ENCODE results near the gene SOCS1. TPM values are rescaled to one million over a fixed set of nuclear protein-coding genes. Genes with fewer than 3 reads are reported as not detected.

SOCS1 gene
- total RNA-seq, 1 donor from 2014 or later, result 1.6 TPM

GRCh38 chr16:11272921-11273720, 17.1 kb upstream of the SOCS1 start, which contains the start of gene PRM3:
TSS of gene PRM3 (minus strand) at chr16:11273629. CDS start at chr16:11273595, 34 bp downstream.
- Histone ChIP-seq H3K4me1 (no peaks in the 10 kb centered on the region), H3K79me2 (ENCODE audit: low read depth) (no peaks in the 10 kb centered on the region), H3K9me3 (ENCODE audit: low read depth) (no peaks in the 10 kb centered on the region), H3K4me2 (no peak within 1 kb of the TSS), H3F3A (ENCODE audit: low read depth) (no peaks in the 10 kb centered on the region), H4K20me1 (ENCODE audit: low read depth) (no peaks in the 10 kb centered on the region), H3K9ac (no peak within 1 kb of the TSS), H3K27ac (no peak within 1 kb of the TSS), H3K36me3 (no peaks in the 10 kb centered on the region), H3K4me3 (no peak within 1 kb of the TSS), H2AFZ (replicated peaks) (peak within 1 kb of the TSS; percentile 33), H3K27me3 (no peaks in the 10 kb centered on the region)
- H3K4me3 Mint-ChIP-seq, result peak within 1 kb of the TSS; percentile 38
- peaks cover 22% of the 10 kb centered on the region for H3K4me1 Mint-ChIP-seq
- no peak for DNase-seq (ENCODE audit: low spot score)
- TF ChIP-seq, protein P1, sequence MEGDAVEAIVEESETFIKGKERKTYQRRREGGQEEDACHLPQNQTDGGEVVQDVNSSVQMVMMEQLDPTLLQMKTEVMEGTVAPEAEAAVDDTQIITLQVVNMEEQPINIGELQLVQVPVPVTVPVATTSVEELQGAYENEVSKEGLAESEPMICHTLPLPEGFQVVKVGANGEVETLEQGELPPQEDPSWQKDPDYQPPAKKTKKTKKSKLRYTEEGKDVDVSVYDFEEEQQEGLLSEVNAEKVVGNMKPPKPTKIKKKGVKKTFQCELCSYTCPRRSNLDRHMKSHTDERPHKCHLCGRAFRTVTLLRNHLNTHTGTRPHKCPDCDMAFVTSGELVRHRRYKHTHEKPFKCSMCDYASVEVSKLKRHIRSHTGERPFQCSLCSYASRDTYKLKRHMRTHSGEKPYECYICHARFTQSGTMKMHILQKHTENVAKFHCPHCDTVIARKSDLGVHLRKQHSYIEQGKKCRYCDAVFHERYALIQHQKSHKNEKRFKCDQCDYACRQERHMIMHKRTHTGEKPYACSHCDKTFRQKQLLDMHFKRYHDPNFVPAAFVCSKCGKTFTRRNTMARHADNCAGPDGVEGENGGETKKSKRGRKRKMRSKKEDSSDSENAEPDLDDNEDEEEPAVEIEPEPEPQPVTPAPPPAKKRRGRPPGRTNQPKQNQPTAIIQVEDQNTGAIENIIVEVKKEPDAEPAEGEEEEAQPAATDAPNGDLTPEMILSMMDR (IDR thresholded peaks at IDR 0.05), result no peak
- TF ChIP-seq EZH2phosphoT487 (IDR thresholded peaks at IDR 0.05), result no peak
- TF ChIP-seq EZH2 (IDR thresholded peaks at IDR 0.05), result no peak
- H3K36me3 Mint-ChIP-seq, result no peaks in the 10 kb centered on the region
- H3K27me3 Mint-ChIP-seq (ENCODE audit: insufficient read depth, low read depth), result peaks cover 7% of the 10 kb centered on the region
- H3K27ac Mint-ChIP-seq, result peak within 1 kb of the TSS; percentile 97
- no peaks in the 10 kb centered on the region for H3K9me3 Mint-ChIP-seq

- Mint-ChIP-seq H3K9me3 (no peaks in the 10 kb centered on the region), H3K36me3 (no peaks in the 10 kb centered on the region), H3K4me3 (no peak overlapping the region), H3K27me3 (ENCODE audit: insufficient read depth, low read depth) (peaks cover 7% of the 10 kb centered on the region), H3K27ac (peak overlapping the region; percentile 21), H3K4me1 (peaks cover 22% of the 10 kb centered on the region)
- TF ChIP-seq, protein P1 (IDR thresholded peaks at IDR 0.05), result no peak
- no peak for TF ChIP-seq EZH2 (IDR thresholded peaks at IDR 0.05)
- no peak for TF ChIP-seq EZH2phosphoT487 (IDR thresholded peaks at IDR 0.05)
- Histone ChIP-seq H3K36me3 (no peaks in the 10 kb centered on the region), H3K27ac (no peak overlapping the region), H3K9ac (no peak overlapping the region), H3K79me2 (ENCODE audit: low read depth) (no peaks in the 10 kb centered on the region), H3K9me3 (ENCODE audit: low read depth) (no peaks in the 10 kb centered on the region), H3K27me3 (no peaks in the 10 kb centered on the region), H4K20me1 (ENCODE audit: low read depth) (no peaks in the 10 kb centered on the region), H3K4me1 (no peaks in the 10 kb centered on the region), H3F3A (ENCODE audit: low read depth) (no peaks in the 10 kb centered on the region), H3K4me3 (no peak overlapping the region), H2AFZ (replicated peaks) (no peak overlapping the region), H3K4me2 (no peak overlapping the region)
- DNase-seq (ENCODE audit: low spot score), result no peak
These were observed 16.5 kb upstream of the SOCS1 start for GRCh38 chr16:11272484-11272883.

DNA sequence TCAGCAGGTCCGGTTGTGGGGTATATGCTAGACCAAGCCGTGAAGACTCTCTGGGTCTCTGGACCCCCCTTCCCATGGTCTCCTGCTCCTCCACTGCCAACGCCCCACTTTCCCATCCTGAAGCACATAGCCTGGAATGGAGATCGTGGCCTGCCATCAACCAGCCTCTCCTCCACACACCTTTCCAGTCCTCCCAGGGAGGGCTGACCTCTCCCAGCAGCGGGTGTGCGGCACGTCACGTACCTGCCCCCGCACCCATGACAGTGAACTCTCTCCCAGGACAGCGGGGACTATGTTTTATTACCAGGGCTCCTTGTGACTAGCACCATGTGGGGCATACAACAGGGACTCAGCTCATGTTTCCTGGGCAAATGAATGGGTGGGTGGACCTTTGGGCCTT, 15.6 kb upstream of the SOCS1 start:
- peaks cover 22% of the 10 kb centered on the region for H3K4me1 Mint-ChIP-seq
- peaks cover 5% of the 10 kb centered on the region for H3K27me3 Mint-ChIP-seq (ENCODE audit: insufficient read depth, low read depth)
- H3K27ac ChIP-seq, result no peak overlapping the region
- no peaks in the 10 kb centered on the region for H3K36me3 ChIP-seq
- H2AFZ ChIP-seq (replicated peaks), result no peak overlapping the region
- no peak overlapping the region for H3K4me2 ChIP-seq
- no peaks in the 10 kb centered on the region for H3K36me3 Mint-ChIP-seq
- no peaks in the 10 kb centered on the region for H4K20me1 ChIP-seq (ENCODE audit: low read depth)
- H3K79me2 ChIP-seq (ENCODE audit: low read depth), result no peaks in the 10 kb centered on the region
- H3K4me3 ChIP-seq, result no peak overlapping the region
- no peaks in the 10 kb centered on the region for H3F3A ChIP-seq (ENCODE audit: low read depth)
- no peak overlapping the region for H3K27ac Mint-ChIP-seq
- H3K4me3 Mint-ChIP-seq, result no peak overlapping the region
- H3K27me3 ChIP-seq, result no peaks in the 10 kb centered on the region
- no peak overlapping the region for H3K9ac ChIP-seq
- no peaks in the 10 kb centered on the region for H3K9me3 ChIP-seq (ENCODE audit: low read depth)
- no peaks in the 10 kb centered on the region for H3K9me3 Mint-ChIP-seq
- DNase-seq (ENCODE audit: low spot score), result no peak
- TF ChIP-seq EZH2phosphoT487 (IDR thresholded peaks at IDR 0.05), result no peak
- TF ChIP-seq, protein P1 (IDR thresholded peaks at IDR 0.05), result no peak
- no peak for TF ChIP-seq EZH2 (IDR thresholded peaks at IDR 0.05)
- no peaks in the 10 kb centered on the region for H3K4me1 ChIP-seq

Data from neural progenitor cell (in vitro differentiated cells).